Skeletal muscle satellite cell (primary cell): Measurements from ENCODE around the gene SELENOH. TPM values are rescaled to one million over a fixed set of nuclear protein-coding genes. Genes with fewer than 3 reads are reported as not detected.
"Not testable (repeated sequence)": the region's sequence is repeated elsewhere in the genome, so short reads cannot be mapped to it uniquely, and the experiment has no call there.

ENCODE experiments used
- H3K27me3 ChIP-seq: 2 replicates; pipeline ENCODE4 v1.7.0; 2013; ENCODE audit warnings: low read length; ENCODE audit not compliant: control insufficient read depth, insufficient read depth
- H3K36me3 ChIP-seq: 2 replicates; pipeline ENCODE4 v1.7.0; 2013; ENCODE audit warnings: mild to moderate bottlenecking, control low read depth, low read length; ENCODE audit not compliant: insufficient read depth
- H3K4me1 ChIP-seq: 2 replicates; pipeline ENCODE4 v1.7.0; 2013; ENCODE audit warnings: low read length; ENCODE audit not compliant: control insufficient read depth, insufficient read depth
- H3K4me2 ChIP-seq: 2 replicates; pipeline ENCODE4 v1.7.0; 2013; ENCODE audit warnings: mild to moderate bottlenecking, low read length
- H3K4me3 ChIP-seq: 2 replicates; pipeline ENCODE4 v1.7.0; 2013; ENCODE audit warnings: low read length
- H3K9ac ChIP-seq: 2 replicates; pipeline ENCODE4 v1.7.0; 2013; ENCODE audit warnings: mild to moderate bottlenecking, low read depth, low read length, moderate library complexity
- H3K9me3 ChIP-seq: replicated peaks from 2 replicates; pipeline ENCODE4 v1.7.0; 2013; ENCODE audit warnings: mild to moderate bottlenecking, control low read depth, low read length
- total RNA-seq: library from RNA; depleted of rRNA; stranded (reverse); fragments of >200 nt; gene quantifications from 2 replicates; pipeline ENCODE4 v1.2.3, GENCODE V29; 2012; rRNA removed

SELENOH gene
- total RNA-seq = 92.4 and 108 TPM in 2 replicates

- H3K27me3 ChIP-seq = no peaks in the 10 kb centered on the region
- H3K4me2 ChIP-seq = peak within 1 kb of the TSS; percentile 84
- H3K36me3 ChIP-seq = peaks cover 44% of the 10 kb centered on the region
- peak within 1 kb of the TSS; percentile 93 for H3K4me3 ChIP-seq
- peaks cover 10% of the 10 kb centered on the region for H3K4me1 ChIP-seq
- H3K9ac ChIP-seq = peak within 1 kb of the TSS; percentile 95
- no peaks in the 10 kb centered on the region for H3K9me3 ChIP-seq
Measured at GRCh38 chr11:57741132-57742086, at the start of gene SELENOH. SELENOH (plus strand) TSS chr11:57741491; CDS start chr11:57741596, 105 bp downstream.

- Histone ChIP-seq H3K4me1 (no peaks in the 10 kb centered on the region), H3K4me3 (no peak overlapping the region), H3K4me2 (no peak overlapping the region), H3K9me3 (no peaks in the 10 kb centered on the region), H3K9ac (no peak overlapping the region), H3K27me3 (no peaks in the 10 kb centered on the region), H3K36me3 (peaks cover 71% of the 10 kb centered on the region)
Measured at GRCh38 chr11:57698843-57699365, 42.4 kb upstream of the SELENOH start.

GRCh38 chr11:57699813-57700212 lies 41.5 kb upstream of the SELENOH start:
- Histone ChIP-seq H3K9ac (no peak overlapping the region), H3K36me3 (peaks cover 72% of the 10 kb centered on the region), H3K9me3 (no peaks in the 10 kb centered on the region), H3K4me2 (no peak overlapping the region), H3K4me1 (no peaks in the 10 kb centered on the region), H3K27me3 (no peaks in the 10 kb centered on the region), H3K4me3 (no peak overlapping the region)

GRCh38 chr11:57700425-57700824 lies 40.9 kb upstream of the SELENOH start:
- Histone ChIP-seq H3K4me2 (no peak overlapping the region), H3K36me3 (peaks cover 73% of the 10 kb centered on the region), H3K4me3 (no peak overlapping the region), H3K4me1 (no peaks in the 10 kb centered on the region), H3K9me3 (no peaks in the 10 kb centered on the region), H3K27me3 (no peaks in the 10 kb centered on the region), H3K9ac (no peak overlapping the region)

- Histone ChIP-seq H3K36me3 (peaks cover 56% of the 10 kb centered on the region), H3K9ac (no peak overlapping the region), H3K4me3 (no peak overlapping the region), H3K4me1 (no peaks in the 10 kb centered on the region), H3K9me3 (no peaks in the 10 kb centered on the region), H3K27me3 (no peaks in the 10 kb centered on the region), H3K4me2 (no peak overlapping the region)
Measured at GRCh38 chr11:57703341-57703740, 38.0 kb upstream of the SELENOH start.

GRCh38 chr11:57704932-57705331 lies 36.4 kb upstream of the SELENOH start:
- Histone ChIP-seq H3K27me3 (no peaks in the 10 kb centered on the region), H3K9ac (no peak overlapping the region), H3K36me3 (peaks cover 46% of the 10 kb centered on the region), H3K4me3 (no peak overlapping the region), H3K4me1 (no peaks in the 10 kb centered on the region), H3K9me3 (no peaks in the 10 kb centered on the region), H3K4me2 (no peak overlapping the region)

- H3K4me1 ChIP-seq, H3K27me3 ChIP-seq, H3K9ac ChIP-seq, H3K4me2 ChIP-seq, H3K9me3 ChIP-seq, H3K4me3 ChIP-seq: not testable (repeated sequence)
- H3K36me3 ChIP-seq = peaks cover 43% of the 10 kb centered on the region
Measured at GRCh38 chr11:57705432-57705831, 35.9 kb upstream of the SELENOH start.

GRCh38 chr11:57709802-57710367 lies 31.4 kb upstream of the SELENOH start:
- no peak overlapping the region for H3K4me2 ChIP-seq
- H3K4me3 ChIP-seq = no peak overlapping the region
- H3K27me3 ChIP-seq = no peaks in the 10 kb centered on the region
- no peaks in the 10 kb centered on the region for H3K9me3 ChIP-seq
- H3K9ac ChIP-seq = no peak overlapping the region
- H3K4me1 ChIP-seq = peaks cover 19% of the 10 kb centered on the region
- H3K36me3 ChIP-seq = peaks cover 9% of the 10 kb centered on the region

GRCh38 chr11:57711414-57712255 lies 29.7 kb upstream of the SELENOH start, which contains the start of gene MED19:
MED19 (minus strand) TSS chr11:57712215; CDS start chr11:57712179, 36 bp downstream.
- H3K4me2 ChIP-seq = peak within 1 kb of the TSS; percentile 89
- no peaks in the 10 kb centered on the region for H3K27me3 ChIP-seq
- peaks cover 6% of the 10 kb centered on the region for H3K36me3 ChIP-seq
- H3K9ac ChIP-seq = peak within 1 kb of the TSS; percentile 89
- peaks cover 19% of the 10 kb centered on the region for H3K4me1 ChIP-seq
- peak within 1 kb of the TSS; percentile 85 for H3K4me3 ChIP-seq
- H3K9me3 ChIP-seq = no peaks in the 10 kb centered on the region

- H3K9ac ChIP-seq = peak within 1 kb of the TSS; percentile 89
- peak within 1 kb of the TSS; percentile 89 for H3K4me2 ChIP-seq
- H3K9me3 ChIP-seq = no peaks in the 10 kb centered on the region
- H3K4me1 ChIP-seq = peaks cover 19% of the 10 kb centered on the region
- H3K4me3 ChIP-seq = peak within 1 kb of the TSS; percentile 85
- H3K36me3 ChIP-seq = peaks cover 6% of the 10 kb centered on the region
- H3K27me3 ChIP-seq = no peaks in the 10 kb centered on the region
Measured at GRCh38 chr11:57712256-57713150, 28.8 kb upstream of the SELENOH start, which contains the start of gene TMX2. TMX2 (plus strand) TSS chr11:57712593; CDS start chr11:57712619, 26 bp downstream.
